Measurements from ENCODE around the gene GSE1. TPM values are rescaled to one million over a fixed set of nuclear protein-coding genes. Genes with fewer than 3 reads are reported as not detected.

The GSE1 gene
- total RNA-seq, 4 donors from 2014 or later = 23.4 to 65.5 (median 52.5) TPM

GRCh38 chr16:85570735-85571562, 42.2 kb upstream of the GSE1 start:
- Histone ChIP-seq H3K27me3 (no peaks in the 10 kb centered on the region), H3K4me3 (no peak overlapping the region), H3K4me1 (peaks cover 0 to 51% (median 20%) of the 10 kb centered on the region in 3 donors), H3K27ac (peak overlapping the region in 2 of 4 donors; percentile 18 to 41), H3K36me3 (no peaks in the 10 kb centered on the region), H3K9me3 (peaks cover 0 to 8% (median 0%) of the 10 kb centered on the region in 3 donors)
- peak; percentile 12 for ATAC-seq
- WGBS, 2 donors (ENCODE audit: low coverage in 1 of 2) = 74% methylated on average over 8 of the region's 24 CpGs; no CpG with 5 or more reads in 1 of the 2 donors
- no peak for TF ChIP-seq CTCF (IDR thresholded peaks at IDR 0.05)
- peak in 1 of 2 donors; percentile 18 for TF ChIP-seq POLR2A (IDR thresholded peaks at IDR 0.05)

GRCh38 chr16:85571563-85571812, 41.6 kb upstream of the GSE1 start:
- no peak for ATAC-seq
- H3K9me3 ChIP-seq = peaks cover 0 to 8% (median 0%) of the 10 kb centered on the region in 3 donors
- peak overlapping the region in 2 of 4 donors; percentile 18 to 41 for H3K27ac ChIP-seq
- peaks cover 0 to 51% (median 20%) of the 10 kb centered on the region in 3 donors for H3K4me1 ChIP-seq
- no peaks in the 10 kb centered on the region for H3K27me3 ChIP-seq
- no peak overlapping the region for H3K4me3 ChIP-seq
- no peak for TF ChIP-seq EP300 (IDR thresholded peaks at IDR 0.05)
- TF ChIP-seq CTCF (IDR thresholded peaks at IDR 0.05) = no peak
- TF ChIP-seq POLR2AphosphoS5 (IDR thresholded peaks at IDR 0.05) = no peak
- TF ChIP-seq POLR2A (IDR thresholded peaks at IDR 0.05) = no peak
- no peaks in the 10 kb centered on the region for H3K36me3 ChIP-seq
- 100% methylated on average over 1 of the region's 7 CpGs; no CpG with 5 or more reads in 1 of the 2 donors for WGBS, 2 donors (ENCODE audit: low coverage in 1 of 2)

GRCh38 chr16:85571813-85572619, 41.1 kb upstream of the GSE1 start:
- Histone ChIP-seq H3K27me3 (no peaks in the 10 kb centered on the region), H3K9me3 (peaks cover 0 to 8% (median 0%) of the 10 kb centered on the region in 3 donors), H3K4me3 (no peak overlapping the region), H3K4me1 (peaks cover 0 to 47% (median 20%) of the 10 kb centered on the region in 3 donors), H3K27ac (peak overlapping the region in 2 of 4 donors; percentile 76 to 78), H3K36me3 (no peaks in the 10 kb centered on the region)
- TF ChIP-seq POLR2AphosphoS5 (IDR thresholded peaks at IDR 0.05) = no peak
- no peak for TF ChIP-seq CTCF (IDR thresholded peaks at IDR 0.05)
- no peak for TF ChIP-seq POLR2A (IDR thresholded peaks at IDR 0.05)
- TF ChIP-seq EP300 (IDR thresholded peaks at IDR 0.05) = no peak
- WGBS, 2 donors (ENCODE audit: low coverage in 1 of 2) = 87 to 94% methylated on average over 6 to 9 of the region's 10 CpGs
- no peak for ATAC-seq

GRCh38 chr16:85573045-85573695, 40.0 kb upstream of the GSE1 start:
- Histone ChIP-seq H3K27ac (peak overlapping the region in 3 of 4 donors; percentile 76 to 78 (median 78)), H3K27me3 (no peaks in the 10 kb centered on the region), H3K36me3 (no peaks in the 10 kb centered on the region), H3K4me3 (no peak overlapping the region), H3K4me1 (peaks cover 0 to 56% (median 20%) of the 10 kb centered on the region in 3 donors), H3K9me3 (peaks cover 0 to 8% (median 0%) of the 10 kb centered on the region in 3 donors)
- 74 to 88% methylated on average over 3 to 14 of the region's 15 CpGs for WGBS, 2 donors (ENCODE audit: low coverage in 1 of 2)
- ATAC-seq = no peak
- TF ChIP-seq POLR2AphosphoS5 (IDR thresholded peaks at IDR 0.05) (no peak), POLR2A (IDR thresholded peaks at IDR 0.05) (no peak), CTCF (IDR thresholded peaks at IDR 0.05) (no peak), EP300 (IDR thresholded peaks at IDR 0.05) (no peak)
